Measurements from ENCODE around the gene GRM4. TPM values are rescaled to one million over a fixed set of nuclear protein-coding genes. Genes with fewer than 3 reads are reported as not detected.

Gene GRM4
- total and polyA plus RNA-seq, 9 of the 15 experiments (the other 6 are each of a cell fraction or from before 2014, with no cell fraction given) = 0.18 TPM; not detected in 8

GRCh38 chr6:34155471-34156300, 9.8 kb upstream of the GRM4 start:
- 29% methylated on average over 24 of the region's 24 CpGs for WGBS (ENCODE audit: insufficient coverage, low coverage, missing lambda C conversion rate)
- no peak for TF ChIP-seq SUPT5H (IDR thresholded peaks at IDR 0.05)
- TF ChIP-seq POLR2G (IDR thresholded peaks at IDR 0.05; ENCODE audit: low read depth, low read length) = no peak
- no peak for TF ChIP-seq ATF4 (CRISPR knock-in tag; IDR thresholded peaks at IDR 0.05)
- TF ChIP-seq STAT5A (IDR thresholded peaks at IDR 0.05; ENCODE audit: borderline replicate concordance, low read length) = no peak
- no peak for TF ChIP-seq ZNF318 (IDR thresholded peaks at IDR 0.05; ENCODE audit: borderline replicate concordance in 1 of 2, low read depth in 1 of 2)
- TF ChIP-seq JUND (IDR thresholded peaks at IDR 0.05; ENCODE audit: borderline replicate concordance, low read depth, low read length) = no peak
- TF ChIP-seq JUND (tag; IDR thresholded peaks at IDR 0.05; ENCODE audit: borderline replicate concordance, low read depth, low read length) = no peak
- TF ChIP-seq ATF6 (CRISPR knock-in tag; IDR thresholded peaks at IDR 0.05) = no peak
- no peak for TF ChIP-seq ZNF217 (CRISPR knock-in tag; IDR thresholded peaks at IDR 0.05)

More at GRCh38 chr6:34155471-34156300, 9.8 kb upstream of the GRM4 start:
- FAIRE-seq (no peak), ATAC-seq (no peak), DNase-seq (ENCODE audit: extremely low read depth in 1 of 4, low spot score in 3 of 4) (no peak)
- H3K9ac ChIP-seq (ENCODE audit: insufficient read depth in 1 of 2, low read depth in 2 of 2, low read length in 2 of 2) = no peak overlapping the region; a peak in 1 of 4 replicates
- H3K27ac ChIP-seq (ENCODE audit: extremely low read depth, low read depth, low read length) = no peak overlapping the region
- H3K79me2 ChIP-seq (ENCODE audit: control insufficient read depth, insufficient read depth, low read length) = no peaks in the 10 kb centered on the region
- peaks cover 22 to 60% of the 10 kb centered on the region in 2 experiments; a peak in 4 of 5 replicates for H3K27me3 ChIP-seq (ENCODE audit: control insufficient read depth in 2 of 2, insufficient read depth in 2 of 2, low read length in 2 of 2)
- intact Hi-C loops (cut with micrococcal nuclease) (loop anchor here (2.0 to 10.0 kb wide), 3 partner anchors 181 to 571 kb away; no protein-coding TSS in a partner anchor), in situ Hi-C loops (cut with MboI) (no loop called here)
- no peaks in the 10 kb centered on the region for H3K36me3 ChIP-seq (ENCODE audit: control insufficient read depth, insufficient read depth, low read length)
- H3K9me3 ChIP-seq (replicated peaks; ENCODE audit: control insufficient read depth, insufficient read depth, low read depth, low read length) = peaks cover 4% of the 10 kb centered on the region
- peaks cover 0 to 14% of the 10 kb centered on the region in 2 experiments; a peak in 2 of 5 replicates for H3K4me1 ChIP-seq (replicated peaks in 1 of 2; ENCODE audit: control insufficient read depth in 2 of 2, insufficient read depth in 2 of 2, low read length in 2 of 2)
- BruUV-seq (replicated peaks) = no TSS peak
- CTCF ChIA-PET (ENCODE audit: low intra/inter-chr PET ratio) = interaction anchor here (0.6 to 2.5 kb wide), 6 partner anchors 100 to 475 kb away, joined by 3 to 10 read pairs (median 6); no protein-coding TSS in a partner anchor
- peaks cover 3% of the 10 kb centered on the region; the same call in 1 of the 2 replicates for H4K20me1 ChIP-seq (replicated peaks; ENCODE audit: control insufficient read depth, insufficient read depth, low read length)
- no peak overlapping the region for H3K4me2 ChIP-seq (ENCODE audit: insufficient read depth, low read length)
- POLR2A ChIA-PET = interaction anchor here (0.5 to 1.1 kb wide), 5 partner anchors 39 to 386 kb away, joined by 3 to 6 read pairs (median 3); partner anchors contain the start of gene RPS10
- H3K9me1 ChIP-seq (ENCODE audit: control insufficient read depth, insufficient read depth, low read length) = peaks cover 4% of the 10 kb centered on the region
- H2AFZ ChIP-seq (ENCODE audit: low read depth, low read length) = no peak overlapping the region
- H3K4me3 ChIP-seq = no peak overlapping the region
